ENCODE data around the gene RTN4RL1. TPM values are rescaled to one million over a fixed set of nuclear protein-coding genes. Genes with fewer than 3 reads are reported as not detected.

RTN4RL1 gene
- total and polyA plus RNA-seq, 2 of the 13 experiments (the other 11 are each of a cell fraction or from before 2014, with no cell fraction given), result 0.01 TPM; not detected in 1

DNA sequence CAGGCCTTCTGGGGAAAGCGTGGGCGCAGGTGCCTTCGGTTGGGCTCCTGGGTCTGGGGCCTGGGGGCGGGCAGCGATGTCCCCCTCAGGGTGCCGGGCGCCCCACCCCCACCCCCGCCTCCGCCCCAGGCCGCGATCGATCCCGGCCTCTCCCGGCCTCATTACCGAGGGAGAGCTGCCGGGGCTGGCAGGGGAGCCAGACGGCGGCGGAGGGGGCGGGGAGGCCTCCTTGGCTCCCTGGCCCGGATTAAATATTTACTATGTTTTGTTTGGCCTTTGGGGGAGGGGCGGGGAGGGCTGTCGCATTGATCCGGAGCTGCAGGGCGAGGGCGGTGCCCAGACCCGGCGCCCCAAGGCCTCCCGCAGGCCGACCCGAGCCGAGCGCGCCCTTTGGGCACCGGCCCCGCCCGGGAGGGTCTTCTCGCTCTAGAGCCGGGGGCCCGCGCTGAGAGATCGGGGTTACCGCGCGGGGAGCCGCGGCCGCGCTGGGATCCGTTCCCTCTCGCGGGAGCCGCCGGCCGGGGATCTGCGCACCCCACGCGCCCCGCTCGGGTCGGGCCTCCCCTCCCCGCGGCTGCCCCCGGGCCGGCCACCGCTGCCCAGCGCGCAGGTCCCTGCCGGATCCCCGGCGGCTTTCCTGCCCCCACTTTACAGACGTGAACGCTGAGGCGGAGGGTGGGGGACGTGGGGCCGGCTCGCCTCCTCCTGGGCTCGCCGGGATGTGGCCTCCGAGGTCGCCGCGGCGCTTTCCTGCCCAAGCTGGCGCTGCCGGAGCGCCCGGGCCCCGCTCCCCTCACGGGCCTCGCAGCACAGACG is 27.0 kb downstream of the RTN4RL1 start (continued):
- TF ChIP-seq ZHX1 (CRISPR knock-in tag; IDR thresholded peaks at IDR 0.05; ENCODE audit: low read depth) (no peak), ZBTB25 (CRISPR knock-in tag; IDR thresholded peaks at IDR 0.05) (no peak), ZFP82 (CRISPR knock-in tag; IDR thresholded peaks at IDR 0.05; ENCODE audit: borderline replicate concordance) (no peak), XBP1 (CRISPR knock-in tag; IDR thresholded peaks at IDR 0.05) (no peak), ZSCAN31 (CRISPR knock-in tag; IDR thresholded peaks at IDR 0.05; ENCODE audit: low read depth) (no peak), E2F5 (CRISPR knock-in tag; conservative IDR thresholded peaks at IDR 0.05) (no peak), SKI (IDR thresholded peaks at IDR 0.05; ENCODE audit: partially characterized antibody) (peak; percentile 62), HOXD1 (CRISPR knock-in tag; IDR thresholded peaks at IDR 0.05) (no peak), ZNF773 (CRISPR knock-in tag; IDR thresholded peaks at IDR 0.05; ENCODE audit: borderline replicate concordance) (no peak), ZNF792 (CRISPR knock-in tag; IDR thresholded peaks at IDR 0.05) (no peak), HNF4A (CRISPR knock-in tag; IDR thresholded peaks at IDR 0.05) (peak; percentile 48), ZNF543 (CRISPR knock-in tag; IDR thresholded peaks at IDR 0.05) (no peak), KMT2B (CRISPR knock-in tag; IDR thresholded peaks at IDR 0.05) (no peak), PPARG (CRISPR knock-in tag; conservative IDR thresholded peaks at IDR 0.05) (no peak; the same call in 1 of the 2 replicates), HDAC6 (IDR thresholded peaks at IDR 0.05; ENCODE audit: low read depth, low read length) (no peak), CHD2 (IDR thresholded peaks at IDR 0.05; ENCODE audit: low read depth, low read length) (peak; percentile 67), MYNN (CRISPR knock-in tag; IDR thresholded peaks at IDR 0.05; ENCODE audit: low read depth) (no peak), CSRNP2 (CRISPR knock-in tag; conservative IDR thresholded peaks at IDR 0.05; ENCODE audit: low read depth) (no peak), ZNF138 (CRISPR knock-in tag; IDR thresholded peaks at IDR 0.05; ENCODE audit: low read depth) (no peak), KLF9 (CRISPR knock-in tag; IDR thresholded peaks at IDR 0.05; ENCODE audit: low read depth) (no peak), JUN (CRISPR knock-in tag; IDR thresholded peaks at IDR 0.05) (no peak), AGO2 (optimal IDR thresholded peaks at IDR 0.05; ENCODE audit: low read depth, low read length) (peak; percentile 33)
- TF ChIP-seq, protein P1, sequence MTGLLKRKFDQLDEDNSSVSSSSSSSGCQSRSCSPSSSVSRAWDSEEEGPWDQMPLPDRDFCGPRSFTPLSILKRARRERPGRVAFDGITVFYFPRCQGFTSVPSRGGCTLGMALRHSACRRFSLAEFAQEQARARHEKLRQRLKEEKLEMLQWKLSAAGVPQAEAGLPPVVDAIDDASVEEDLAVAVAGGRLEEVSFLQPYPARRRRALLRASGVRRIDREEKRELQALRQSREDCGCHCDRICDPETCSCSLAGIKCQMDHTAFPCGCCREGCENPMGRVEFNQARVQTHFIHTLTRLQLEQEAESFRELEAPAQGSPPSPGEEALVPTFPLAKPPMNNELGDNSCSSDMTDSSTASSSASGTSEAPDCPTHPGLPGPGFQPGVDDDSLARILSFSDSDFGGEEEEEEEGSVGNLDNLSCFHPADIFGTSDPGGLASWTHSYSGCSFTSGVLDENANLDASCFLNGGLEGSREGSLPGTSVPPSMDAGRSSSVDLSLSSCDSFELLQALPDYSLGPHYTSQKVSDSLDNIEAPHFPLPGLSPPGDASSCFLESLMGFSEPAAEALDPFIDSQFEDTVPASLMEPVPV (CRISPR knock-in tag; IDR thresholded peaks at IDR 0.05), result no peak

All from HepG2 (cell line).